BJ (cell line): ENCODE data around the gene IDH2. TPM values are rescaled to one million over a fixed set of nuclear protein-coding genes. Genes with fewer than 3 reads are reported as not detected.
A peak's percentile ranks its signal among the peaks of the same experiment; 100 is the strongest.

ENCODE experiments used
- CTCF ChIA-PET: fragments of 350-600 bp; formaldehyde crosslinking; extraction: SDS; loops from one replicate; lab custom pipeline; 2021; ENCODE audit warnings: antibody characterized with exemption, inconsistent platforms; lab: Yijun Ruan, JAX
- POLR2A ChIA-PET: fragments of 300-600 bp; sonication (Branson Sonifier 250); formaldehyde crosslinking; extraction: SDS; loops from one replicate; lab custom pipeline; 2021; ENCODE audit warnings: antibody characterized with exemption; lab: Charles Lee
- DNase-seq: peaks from one replicate; pipeline ENCODE4 v3.0.0-alpha.2; 2011; ENCODE audit warnings: low read depth
- H3K27me3 ChIP-seq: 2 replicates; pipeline ENCODE4 v1.6.0; 2011; ENCODE audit warnings: low read length; ENCODE audit not compliant: control insufficient read depth, insufficient read depth
- H3K36me3 ChIP-seq: 2 replicates; pipeline ENCODE4 v1.5.1; 2011; ENCODE audit warnings: low read length; ENCODE audit not compliant: control insufficient read depth, insufficient read depth
- H3K4me3 ChIP-seq: 2 replicates; pipeline ENCODE4 v1.5.1; 2011; ENCODE audit warnings: low read depth, mild to moderate bottlenecking, control low read depth, low read length
- CTCF ChIP-seq: IDR thresholded peaks from 2 replicates; pipeline ENCODE4 v1.5.1; 2011; ENCODE audit warnings: low read depth, mild to moderate bottlenecking, control low read depth, inconsistent platforms, low read length, moderate library complexity; ENCODE audit not compliant: insufficient read depth
- polyA plus RNA-seq: library from polyadenylated mRNA; depleted of rRNA; stranded (reverse); fragments of >200 nt; gene quantifications from 2 replicates; pipeline ENCODE4 v1.2.3, GENCODE V29; 2011

Gene IDH2
- polyA plus RNA-seq, 1 experiment, result 164 TPM

GRCh38 chr15:90099868-90100831, 2.1 kb downstream of the IDH2 start:
- no peak overlapping the region for H3K4me3 ChIP-seq
- TF ChIP-seq CTCF, result no peak
- ChIA-PET POLR2A (no interaction called here), CTCF (interaction anchor here (0.8 to 3.9 kb wide), 6 partner anchors 13 to 339 kb away, joined by 3 to 19 read pairs (median 4); partner anchors contain the start of genes CIB1 and GDPGP1)
- H3K27me3 ChIP-seq, result no peaks in the 10 kb centered on the region
- H3K36me3 ChIP-seq, result no peaks in the 10 kb centered on the region
- DNase-seq, result peak; percentile 71

- TF ChIP-seq CTCF, result no peak
- ChIA-PET CTCF (interaction anchor here (0.7 to 3.9 kb wide), 6 partner anchors 8 to 134 kb away, joined by 3 to 19 read pairs (median 4); partner anchors contain the start of genes CIB1 and GDPGP1), POLR2A (no interaction called here)
Observed at GRCh38 chr15:90099072-90099867, 3.0 kb downstream of the IDH2 start.

GRCh38 chr15:90097475-90097874, 4.8 kb downstream of the IDH2 start:
- Histone ChIP-seq H3K36me3 (no peaks in the 10 kb centered on the region), H3K4me3 (no peak overlapping the region), H3K27me3 (no peaks in the 10 kb centered on the region)
- ChIA-PET POLR2A (no interaction called here), CTCF (no interaction called here)
- no peak for DNase-seq
- no peak for TF ChIP-seq CTCF

More at GRCh38 chr15:90099072-90099867, 3.0 kb downstream of the IDH2 start:
- Histone ChIP-seq H3K36me3 (no peaks in the 10 kb centered on the region), H3K4me3 (no peak overlapping the region), H3K27me3 (no peaks in the 10 kb centered on the region)
- DNase-seq, result no peak

- ChIA-PET POLR2A (no interaction called here), CTCF (no interaction called here)
- peaks cover 4% of the 10 kb centered on the region for H3K36me3 ChIP-seq
- no peak overlapping the region for H3K4me3 ChIP-seq
- DNase-seq, result no peak
- no peak for TF ChIP-seq CTCF
- H3K27me3 ChIP-seq, result no peaks in the 10 kb centered on the region
Observed at GRCh38 chr15:90095521-90095959, 6.7 kb downstream of the IDH2 start.
